K562 (cell line): Measurements from ENCODE around the gene ENTREP3. TPM values are rescaled to one million over a fixed set of nuclear protein-coding genes. Genes with fewer than 3 reads are reported as not detected.
A peak's percentile ranks its signal among the peaks of the same experiment; 100 is the strongest.

Source experiments
- ARHGAP35 ChIP-seq: fragments of 450-650 bp; IDR thresholded peaks from 2 replicates; pipeline ENCODE4 v1.6.1; 2018; ENCODE audit not compliant: partially characterized antibody
- ATF7 ChIP-seq: fragments of 450-650 bp; IDR thresholded peaks from 2 replicates; pipeline ENCODE4 v1.7.1; 2014; ENCODE audit warnings: mild to moderate bottlenecking, moderate library complexity
- BCL6 ChIP-seq: fragments of 250-450 bp; sonication (Bioruptor Pico); IDR thresholded peaks from 2 replicates; pipeline ENCODE4 v1.4.0; 2020
- BRF1 ChIP-seq: IDR thresholded peaks from 3 replicates; pipeline ENCODE4 v1.6.1; 2011; ENCODE audit warnings: borderline replicate concordance, mild to moderate bottlenecking; ENCODE audit not compliant: insufficient read length; ENCODE audit errors: extremely low read depth
- KLF10 ChIP-seq: fragments of 250-450 bp; sonication (Bioruptor Pico); IDR thresholded peaks from 2 replicates; pipeline ENCODE4 v1.6.1; 2021; ENCODE audit warnings: matching md5 sums
- NCOR1 ChIP-seq: fragments of 450-650 bp; IDR thresholded peaks from 2 replicates; pipeline ENCODE4 v1.6.1; 2016; ENCODE audit warnings: mild to moderate bottlenecking, moderate library complexity
- POLR2H ChIP-seq: IDR thresholded peaks from 2 replicates; pipeline ENCODE4 v1.6.1; 2016; ENCODE audit warnings: missing genetic modification characterization, low read depth, mild to moderate bottlenecking, control low read depth, missing compliant biosample characterization, moderate library complexity
- REST ChIP-seq, 2 experiments: fragments of 450-650 bp; formaldehyde crosslinking in 1 of 2; IDR thresholded peaks; 2 replicates each; pipeline versions ENCODE4 v1.4.0 to v1.6.1; 2014 to 2020; ENCODE audit warnings: mild to moderate bottlenecking in 2 of 2, borderline replicate concordance in 1 of 2, low read depth in 1 of 2
- STAT5B ChIP-seq: fragments of 250-450 bp; sonication (Bioruptor Pico); IDR thresholded peaks from 2 replicates; pipeline ENCODE4 v1.8.0; 2021; ENCODE audit warnings: mild to moderate bottlenecking, inconsistent platforms
- TAF9B ChIP-seq: fragments of 450-650 bp; IDR thresholded peaks from 2 replicates; pipeline ENCODE4 v1.6.1; 2018; ENCODE audit warnings: mild to moderate bottlenecking; ENCODE audit not compliant: partially characterized antibody
- THRA ChIP-seq: fragments of 450-650 bp; IDR thresholded peaks from 2 replicates; pipeline ENCODE4 v1.6.1; 2017; ENCODE audit warnings: mild to moderate bottlenecking, moderate library complexity
- UBTF ChIP-seq, 2 experiments: IDR thresholded peaks; 2 replicates each; pipeline ENCODE4 v1.6.1; 2012; ENCODE audit warnings: improper control_type of control experiment in 2 of 2, low read depth in 2 of 2, low read length in 2 of 2, borderline replicate concordance in 1 of 2
- ZKSCAN1 ChIP-seq: fragments of 150-350 bp; IDR thresholded peaks from 2 replicates; pipeline ENCODE4 v1.6.1; 2016; ENCODE audit warnings: low read depth, low read length
- ZNF146 ChIP-seq: IDR thresholded peaks from one replicate; pipeline ENCODE4 v1.6.1; 2018; ENCODE audit warnings: missing compliant biosample characterization; ENCODE audit not compliant: unreplicated experiment
- ZNF324 ChIP-seq: fragments of 250-450 bp; sonication (Bioruptor Pico); IDR thresholded peaks from 2 replicates; pipeline ENCODE4 v1.4.0; 2020; ENCODE audit warnings: mild to moderate bottlenecking
- ZSCAN32 ChIP-seq: fragments of 450-650 bp; formaldehyde crosslinking; IDR thresholded peaks from 2 replicates; pipeline ENCODE4 v1.4.0; 2020; ENCODE audit warnings: mild to moderate bottlenecking, moderate library complexity
- polyA plus RNA-seq, 8 experiments: library from polyadenylated mRNA; depleted of rRNA in 4 of 8; stranded (reverse) in 5 of 8; unstranded in 3 of 8; fragments of >200 nt; fragmentation: Nextera tagmentation in 2 of 8; fragmentation: Illumina TruSeq in 1 of 8; extraction: Ambion mirVana in 2 of 8; extraction: Trizol in 1 of 8; gene quantifications; 2 replicates each; pipeline versions ENCODE4 v1.2.1 to v1.2.3, GENCODE V29; 2011 to 2014; ENCODE audit warnings: inconsistent platforms in 1 of 8, missing spikeins in 1 of 8
- total RNA-seq, 7 experiments: library from RNA; depleted of rRNA in 6 of 7; stranded (reverse); fragments of >200 nt in 6 of 7; fragmentation: Illumina TruSeq in 2 of 7; extraction: Trizol in 2 of 7; gene quantifications; 2 replicates each; pipeline versions ENCODE4 v1.2.1 to v1.2.3, GENCODE V29; 2011 to 2021; ENCODE audit warnings: low replicate concordance in 1 of 7

Gene ENTREP3
- total and polyA plus RNA-seq, 9 of the 15 experiments (the other 6 are each of a cell fraction or from before 2014, with no cell fraction given): 1.9 to 41.8 (median 5.9) TPM

DNA sequence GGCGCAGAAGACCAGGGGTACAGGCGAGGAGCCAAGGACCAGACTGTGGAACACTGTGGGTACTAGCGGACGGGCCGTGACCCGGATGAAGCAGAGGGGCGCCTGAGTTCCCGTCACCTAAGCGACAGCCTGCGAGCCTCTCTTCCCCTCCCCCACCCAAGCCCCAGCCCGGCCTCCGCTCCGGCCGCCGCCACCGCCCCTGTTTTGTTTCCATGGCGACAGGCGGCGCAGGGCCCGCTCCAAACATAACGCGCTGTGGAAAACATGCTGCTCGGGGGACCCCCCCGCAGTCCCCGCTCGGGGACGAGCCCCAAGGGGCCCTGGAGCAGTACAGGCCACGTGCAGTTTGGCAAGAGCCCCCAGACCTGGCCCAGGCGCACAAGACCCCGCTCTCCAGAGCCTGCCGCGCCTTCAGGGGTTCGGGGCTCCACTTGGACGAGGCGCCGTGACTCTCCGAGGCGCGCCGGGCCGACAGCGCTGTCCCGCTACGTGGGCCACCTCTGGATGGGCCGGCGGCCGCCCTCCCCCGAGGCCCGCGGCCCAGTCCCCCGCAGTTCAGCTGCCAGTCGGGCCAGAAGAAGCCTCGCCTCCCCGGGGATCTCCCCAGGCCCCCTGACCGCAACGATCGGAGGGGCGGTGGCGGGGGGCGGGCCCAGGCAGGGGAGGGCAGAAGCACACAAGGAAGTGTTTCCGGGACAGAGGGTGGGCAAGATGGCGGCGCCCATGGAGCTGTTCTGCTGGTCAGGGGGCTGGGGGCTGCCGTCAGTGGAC, 46.6 kb downstream of the ENTREP3 start, which contains the start of gene MTX1 (continued):
- TF ChIP-seq UBTF (IDR thresholded peaks at IDR 0.05; ENCODE audit: borderline replicate concordance in 1 of 2, low read depth in 2 of 2, low read length in 2 of 2) (no peak), ATF7 (peak; percentile 63), NCOR1 (peak; percentile 37), STAT5B (CRISPR knock-in tag) (no peak), KLF10 (CRISPR knock-in tag) (no peak), THRA (no peak), REST (IDR thresholded peaks at IDR 0.05; ENCODE audit: borderline replicate concordance) (no peak), REST (CRISPR knock-in tag; IDR thresholded peaks at IDR 0.05; ENCODE audit: low read depth) (0 out of 2 replicates have a peak, but pooled peaks have one; percentile 32), ARHGAP35 (no peak), POLR2H (tag) (no peak), ZNF146 (CRISPR knock-in tag) (no peak), BRF1 (no peak), BCL6 (no peak), TAF9B (no peak), ZNF324 (CRISPR knock-in tag) (no peak), ZKSCAN1 (peak; percentile 17; the same call in 1 of the 2 replicates), ZSCAN32 (CRISPR knock-in tag) (no peak)
